SU-DHL-6 (cell line): ENCODE data around the gene PPP2R5C.

ENCODE experiments used
- CTCF ChIP-seq: fragments of 200-600 bp; sonication (generic); IDR thresholded peaks from one replicate; pipeline ENCODE4 v1.5.1; 2017; ENCODE audit warnings: antibody characterized with exemption, mild to moderate bottlenecking, low read length, moderate library complexity; ENCODE audit not compliant: insufficient read depth, poor library complexity, severe bottlenecking
- EZH2phosphoT487 ChIP-seq: fragments of 200-600 bp; sonication (generic), shearing (Covaris generic); conservative IDR thresholded peaks from 2 replicates; pipeline ENCODE4 v1.6.1; 2018; ENCODE audit warnings: mild to moderate bottlenecking, antibody characterized with exemption, low read length, moderate library complexity, mixed read lengths

GRCh38 chr14:101965181-101965544, 203.7 kb downstream of the PPP2R5C start:
- no peak for TF ChIP-seq CTCF
- no peak for TF ChIP-seq EZH2phosphoT487
